Measurements from ENCODE around the gene RRP1B. TPM values are rescaled to one million over a fixed set of nuclear protein-coding genes. Genes with fewer than 3 reads are reported as not detected.
"Not testable (repeated sequence)": the region's sequence is repeated elsewhere in the genome, so short reads cannot be mapped to it uniquely, and the experiment has no call there.

Gene RRP1B
- total RNA-seq, 1 donor from 2014 or later, result 16.5 TPM

GRCh38 chr21:43639470-43640353 lies 19.6 kb upstream of the RRP1B start:
- no peak for DNase-seq (ENCODE audit: low spot score)

DNA sequence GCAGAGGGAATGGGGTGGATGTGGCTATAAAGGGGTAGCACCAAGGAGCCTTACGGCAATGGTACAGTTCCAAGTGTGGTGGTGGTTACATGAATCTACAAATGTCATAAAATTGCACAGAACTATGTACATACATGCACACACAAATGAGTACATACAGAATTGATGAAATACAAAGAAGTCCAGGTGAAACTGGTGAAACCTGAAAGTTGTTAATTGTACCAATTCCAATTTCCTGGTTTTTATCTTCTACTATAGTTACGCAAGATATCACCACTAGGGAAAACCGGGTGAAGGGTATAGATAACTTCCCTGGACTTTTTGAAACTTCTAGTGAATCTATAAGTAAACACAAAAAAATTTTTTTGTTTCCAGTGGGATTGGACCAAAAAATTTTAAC lies 19.0 kb upstream of the RRP1B start:
- DNase-seq (ENCODE audit: low spot score), result no peak

DNA sequence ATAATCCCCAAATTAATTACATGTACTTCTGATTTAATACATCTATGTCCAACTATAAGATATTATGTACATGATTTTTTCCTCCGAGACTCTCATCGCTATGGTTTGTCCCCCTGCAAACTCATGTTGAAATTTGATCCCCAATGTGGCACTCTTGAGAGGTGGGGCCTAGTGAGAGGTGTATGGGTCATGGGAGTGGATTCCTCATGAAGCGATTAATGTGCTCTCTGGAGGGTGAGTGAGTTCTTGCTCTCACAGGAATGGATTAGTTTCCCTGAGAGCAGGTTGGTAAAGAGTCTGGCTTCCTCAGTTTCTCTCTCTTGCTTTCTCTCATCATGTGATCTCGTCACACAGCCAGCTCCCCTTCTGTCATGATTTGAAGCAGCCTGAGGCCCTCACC lies 16.2 kb upstream of the RRP1B start:
- no peak for DNase-seq (ENCODE audit: low spot score)

- no peak for DNase-seq (ENCODE audit: low spot score)
These were observed 15.3 kb upstream of the RRP1B start for GRCh38 chr21:43644071-43644470.

DNA sequence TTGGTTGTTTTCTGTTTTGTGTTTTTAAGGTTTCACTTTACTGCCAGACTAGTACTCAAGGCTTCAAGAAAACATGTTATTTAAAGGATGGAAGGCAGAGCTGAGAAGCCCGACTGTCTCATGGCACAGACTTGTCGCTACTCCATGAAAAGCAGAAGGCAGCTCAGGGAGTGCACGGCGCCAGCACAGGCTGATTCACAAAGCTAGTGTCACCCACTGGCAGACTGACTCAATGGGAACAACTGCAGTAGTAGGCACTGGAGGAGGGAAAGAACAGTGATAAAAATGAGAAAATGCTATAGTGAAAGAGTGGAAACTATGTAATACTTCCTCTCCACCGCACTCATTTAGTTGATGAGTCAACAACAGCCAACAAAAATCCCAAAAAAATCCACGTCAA lies 14.8 kb upstream of the RRP1B start:
- no peak for DNase-seq (ENCODE audit: low spot score)

GRCh38 chr21:43645136-43645891 lies 14.0 kb upstream of the RRP1B start:
- DNase-seq (ENCODE audit: low spot score), result peak; percentile 67

GRCh38 chr21:43645976-43646375 lies 13.4 kb upstream of the RRP1B start:
- DNase-seq (ENCODE audit: low spot score), result no peak

DNA sequence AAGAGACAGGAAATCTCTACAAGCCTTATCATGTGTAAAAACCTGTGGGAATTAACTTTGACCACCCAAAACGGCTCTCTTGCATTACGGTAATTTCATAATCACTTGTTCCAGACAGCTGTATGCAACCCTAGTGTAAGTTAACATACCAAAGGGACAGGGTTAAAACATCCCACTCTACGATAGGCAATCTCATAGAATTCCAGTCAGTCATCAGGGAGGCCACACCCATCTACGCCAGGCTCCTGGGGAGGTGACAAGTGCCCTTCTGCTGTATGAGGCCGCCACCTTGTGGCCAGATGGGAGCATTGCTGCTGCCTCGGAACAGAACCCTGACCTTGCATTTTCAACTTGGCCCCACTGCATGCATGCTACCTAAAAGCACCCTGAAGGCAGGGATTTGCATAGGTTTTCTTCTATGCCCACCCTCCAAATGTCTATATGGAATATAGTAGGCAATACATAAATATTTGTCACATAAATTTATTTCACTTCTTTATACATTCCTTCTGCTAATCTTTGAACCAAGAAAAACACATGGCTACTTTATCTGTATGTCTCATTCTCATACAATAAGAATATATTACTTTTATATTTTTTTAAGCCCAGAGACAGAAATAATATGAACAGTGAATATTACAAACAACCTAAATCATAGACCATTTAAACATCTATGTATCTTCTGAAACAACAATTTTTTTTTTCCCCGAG lies 12.7 kb upstream of the RRP1B start:
- peak; percentile 90 for DNase-seq (ENCODE audit: low spot score)

- DNase-seq (ENCODE audit: low spot score), result no peak
These were observed 11.2 kb upstream of the RRP1B start for GRCh38 chr21:43648171-43648570.

- not testable (repeated sequence) for DNase-seq (ENCODE audit: low spot score)
These were observed 7.4 kb upstream of the RRP1B start for GRCh38 chr21:43651926-43652325.

DNA sequence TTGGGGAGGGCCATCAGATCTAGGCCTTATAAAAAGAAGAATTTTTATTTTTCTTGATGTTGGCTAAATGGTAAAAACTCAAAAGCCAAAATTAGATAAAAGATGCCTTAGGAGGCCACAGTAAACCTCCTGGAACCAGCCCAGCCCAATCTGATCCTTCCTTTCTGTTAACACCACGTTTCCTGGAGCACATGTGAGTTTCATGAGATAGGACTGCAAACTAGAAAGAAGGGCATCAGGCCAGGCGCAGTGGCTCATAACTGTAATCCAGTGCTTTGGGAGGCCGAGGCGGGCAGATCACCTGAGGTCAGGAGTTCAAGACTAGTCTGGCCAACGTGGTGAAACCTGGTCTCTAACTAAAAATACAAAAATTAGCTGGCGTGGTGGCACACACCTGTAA lies 6.7 kb upstream of the RRP1B start:
- DNase-seq (ENCODE audit: low spot score), result no peak

DNA sequence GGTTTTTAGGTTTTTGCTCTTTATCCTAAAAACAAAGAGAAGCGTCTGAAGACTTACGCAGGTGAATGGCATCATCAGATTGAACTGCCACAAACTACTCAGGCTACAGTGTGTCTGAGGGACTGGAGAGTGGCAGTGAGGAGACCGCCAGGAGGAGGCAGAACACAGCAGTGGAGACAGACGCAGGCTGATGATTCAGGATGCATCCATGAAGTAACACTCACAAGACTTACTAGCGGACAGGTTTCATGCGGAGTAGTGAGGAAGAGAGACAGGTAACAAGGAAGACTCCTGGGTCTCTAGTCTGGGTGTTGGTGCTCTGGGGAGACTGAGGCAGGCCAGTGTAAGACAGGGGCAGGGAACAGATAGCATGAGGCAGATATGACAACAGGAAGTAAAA lies 5.7 kb upstream of the RRP1B start:
- DNase-seq (ENCODE audit: low spot score), result no peak

DNA sequence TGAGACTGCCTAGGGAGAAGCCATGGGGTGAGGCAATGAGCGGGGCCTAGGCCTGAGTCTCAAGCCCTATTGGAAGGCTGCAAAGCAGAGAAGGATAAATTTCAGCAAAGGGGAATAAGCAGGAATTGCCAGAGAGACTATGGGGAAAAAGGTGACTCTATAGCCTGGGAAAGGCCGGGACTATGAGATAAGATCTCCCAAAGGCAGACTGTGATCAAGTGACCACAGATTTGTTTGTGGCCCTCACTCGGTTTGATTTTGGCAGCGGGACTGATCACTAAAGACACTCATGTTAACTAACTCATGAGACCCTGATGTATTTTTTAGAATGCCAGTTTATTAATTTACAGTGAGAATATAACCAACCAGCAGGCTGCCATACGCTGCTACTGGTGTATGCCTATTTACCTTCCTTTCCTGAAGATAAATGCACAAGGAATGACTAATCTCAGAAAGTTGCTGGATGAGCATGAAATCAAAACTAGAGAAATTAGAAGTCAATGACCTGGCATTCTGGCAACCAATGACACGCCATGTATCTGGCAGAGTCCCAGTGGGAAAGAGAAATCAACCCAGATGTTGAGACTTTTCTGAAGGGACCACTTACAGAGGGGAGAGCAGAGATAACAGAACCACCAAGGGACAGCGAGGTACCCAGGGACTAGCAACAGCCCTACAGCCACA lies 4.4 kb upstream of the RRP1B start:
- DNase-seq (ENCODE audit: low spot score), result no peak

DNA sequence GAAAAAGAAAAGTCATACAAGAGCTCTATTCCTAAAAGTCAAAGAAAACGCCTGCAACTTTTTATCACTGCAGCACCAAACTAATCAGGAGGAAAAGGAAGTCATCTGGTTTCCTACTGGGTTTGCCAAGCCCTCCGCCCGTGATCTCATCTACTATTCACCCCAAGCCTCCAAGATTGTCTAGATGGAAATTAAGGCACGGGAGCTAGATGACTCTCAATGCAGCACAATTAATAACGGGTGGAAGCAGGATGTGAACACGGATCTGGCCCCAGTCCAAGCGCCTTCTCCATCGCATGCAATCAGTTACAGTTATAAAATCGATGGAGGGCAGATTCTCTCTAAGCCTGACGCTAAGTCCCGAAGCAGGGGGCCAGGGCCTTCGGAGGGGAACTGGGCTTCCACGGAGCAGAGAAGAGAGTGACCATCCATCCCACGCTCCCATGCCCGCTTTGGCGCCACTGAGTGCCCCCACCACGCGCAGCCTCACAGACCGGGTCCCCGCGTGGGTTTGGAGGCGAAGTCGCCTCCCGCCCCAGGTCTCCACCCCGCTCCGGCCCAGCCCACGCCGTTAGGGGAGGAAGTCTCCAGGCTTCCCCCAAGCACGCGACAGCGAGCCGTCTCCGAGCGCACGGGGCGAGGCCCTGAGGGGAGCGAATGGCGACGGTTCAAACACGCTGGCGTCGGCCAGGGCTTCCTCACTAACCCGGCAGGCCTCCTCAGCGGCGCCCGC lies 1.8 kb upstream of the RRP1B start:
- no peak for DNase-seq (ENCODE audit: low spot score)

DNA sequence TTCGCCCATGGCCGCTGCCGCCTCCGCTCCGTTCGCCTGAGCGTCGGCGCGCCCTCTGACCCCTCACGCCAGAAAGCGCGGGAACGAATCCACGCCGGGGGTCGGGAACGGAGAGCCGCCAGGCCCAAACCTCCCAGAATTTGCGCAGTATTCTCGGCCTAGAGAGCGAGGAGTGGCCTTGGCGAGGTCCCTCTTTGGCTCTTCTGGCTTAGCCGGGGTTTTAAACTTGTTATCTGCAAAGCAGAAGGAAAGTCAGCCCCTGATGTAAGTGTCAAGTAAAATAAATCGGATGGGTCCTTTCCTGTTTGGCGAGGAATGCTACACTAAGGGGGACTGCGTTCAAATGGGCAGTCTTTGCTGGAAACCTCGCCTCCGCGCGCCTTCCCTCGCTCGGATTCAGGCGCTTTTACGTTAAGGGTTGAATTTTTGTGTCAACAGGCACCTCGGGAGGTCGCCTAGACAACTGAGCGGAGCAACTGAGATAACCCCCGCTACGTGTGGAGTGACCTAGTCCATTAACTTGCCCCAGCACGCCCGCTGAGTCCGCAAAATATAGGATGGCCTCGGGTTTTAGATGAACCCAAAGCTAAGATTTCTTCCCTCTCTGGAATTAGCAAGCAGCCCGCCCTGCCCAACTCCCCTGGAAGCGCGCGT lies 1.1 kb upstream of the RRP1B start:
- DNase-seq (ENCODE audit: low spot score), result no peak

DNA sequence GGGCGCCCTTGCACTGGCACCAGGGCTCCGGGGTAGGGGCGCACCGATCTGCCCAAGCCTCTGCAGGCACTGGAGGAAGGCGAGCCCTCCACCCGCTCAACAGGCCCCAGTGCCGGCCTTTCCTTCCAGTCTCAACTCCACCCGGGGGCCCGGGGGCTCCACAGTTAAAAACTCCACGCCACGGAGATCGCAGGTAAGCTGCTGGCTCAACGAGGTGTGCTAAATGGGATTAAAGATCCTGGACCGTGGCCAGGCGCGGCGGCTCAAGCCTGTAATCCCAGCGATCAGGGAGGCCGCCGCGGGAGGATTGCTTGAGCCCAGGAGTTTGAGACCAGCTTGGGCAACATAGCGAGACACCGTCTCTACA lies 608 bp upstream of the RRP1B start:
- DNase-seq (ENCODE audit: low spot score), result no peak

- no peak for DNase-seq (ENCODE audit: low spot score)
These were observed 2.9 kb downstream of the RRP1B start for GRCh38 chr21:43662286-43662685.

DNA sequence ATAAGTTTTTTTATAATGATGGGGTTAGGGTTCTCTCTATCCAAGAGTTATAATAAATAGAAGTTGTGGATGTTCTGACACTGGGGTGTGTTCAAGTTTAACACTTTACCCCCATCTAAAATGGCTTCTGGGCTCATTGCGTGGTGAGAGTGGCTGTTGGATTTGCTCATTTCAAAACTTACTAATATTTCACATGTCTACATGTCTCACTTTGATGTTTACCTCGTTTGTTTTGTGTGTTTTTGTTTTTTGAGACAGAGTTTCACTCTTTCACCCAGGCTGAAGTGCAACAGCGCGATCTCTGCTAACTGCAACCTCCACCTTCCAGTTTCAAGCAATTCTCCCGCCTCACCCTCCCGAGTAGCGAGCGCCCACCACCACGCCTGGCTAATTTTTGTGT lies 3.7 kb downstream of the RRP1B start:
- no peak for DNase-seq (ENCODE audit: low spot score)

DNA sequence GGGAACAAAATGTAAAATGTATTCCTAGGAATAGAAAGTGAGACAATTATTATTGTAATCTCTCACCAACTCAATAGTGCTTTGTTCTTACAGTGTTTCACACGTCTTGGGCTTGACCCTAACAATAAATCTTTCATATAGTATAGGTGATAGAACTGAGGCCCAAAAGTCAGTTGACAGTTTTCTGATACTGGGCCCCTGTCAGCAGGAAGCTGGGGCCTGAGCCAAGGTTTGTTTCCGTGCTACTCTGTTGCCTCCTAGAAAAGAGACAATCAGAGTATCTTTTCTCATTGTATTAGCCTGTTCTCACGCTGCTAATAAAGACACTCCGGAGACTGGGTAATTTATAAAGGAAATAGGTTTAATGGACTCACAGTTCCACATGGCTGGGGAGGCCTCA lies 5.0 kb downstream of the RRP1B start:
- DNase-seq (ENCODE audit: low spot score), result no peak

- no peak for DNase-seq (ENCODE audit: low spot score)
These were observed 6.5 kb downstream of the RRP1B start for GRCh38 chr21:43665879-43666278.

Data from mucosa of gallbladder (tissue), 1 donor.